ENCODE results near the gene ERI2.

DNA sequence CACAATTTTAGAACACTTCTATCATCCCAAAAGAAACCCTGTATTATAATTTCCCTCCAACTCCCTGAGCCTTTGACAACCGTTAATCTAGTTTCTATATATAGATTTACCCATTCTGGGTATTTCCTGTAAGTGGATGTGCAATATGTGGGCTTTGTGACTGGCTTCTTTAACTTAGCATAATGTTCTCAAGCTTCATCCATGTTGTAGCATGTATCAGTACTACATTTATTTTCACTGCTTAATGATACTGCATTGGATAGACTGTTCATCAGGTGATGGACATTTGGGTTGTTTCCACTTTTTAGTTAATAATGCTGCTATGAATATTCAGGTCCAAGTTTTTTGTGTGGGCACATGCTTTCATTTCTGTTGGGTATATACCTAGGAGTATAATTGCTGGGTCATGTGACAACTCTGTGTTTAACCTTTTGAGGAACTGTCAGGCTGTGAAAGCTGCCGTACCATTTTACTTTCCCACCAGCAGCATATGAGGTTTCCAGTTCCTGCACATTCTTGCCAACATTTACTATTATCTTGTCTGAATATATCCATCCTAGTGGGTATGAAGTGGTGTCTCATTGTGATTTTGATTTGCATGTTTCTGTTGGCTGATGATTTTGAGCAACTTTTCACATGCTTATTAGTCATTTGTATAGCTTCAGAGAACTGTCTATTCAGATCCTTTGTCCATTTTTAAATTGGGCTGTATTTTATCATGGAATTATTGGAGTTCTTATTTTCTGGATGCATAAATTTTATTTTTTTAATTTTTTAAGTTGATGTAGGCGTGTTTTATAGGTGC is 16.5 kb upstream of the ERI2 start:
- TF ChIP-seq ASH2L (IDR thresholded peaks at IDR 0.05; ENCODE audit: insufficient read length, low read depth, low read length) (no peak), NFATC3 (CRISPR knock-in tag; IDR thresholded peaks at IDR 0.05) (no peak), ZNF20 (CRISPR knock-in tag; IDR thresholded peaks at IDR 0.05) (no peak), IKZF1 (IDR thresholded peaks at IDR 0.05) (no peak)
- TF ChIP-seq, protein P1, sequence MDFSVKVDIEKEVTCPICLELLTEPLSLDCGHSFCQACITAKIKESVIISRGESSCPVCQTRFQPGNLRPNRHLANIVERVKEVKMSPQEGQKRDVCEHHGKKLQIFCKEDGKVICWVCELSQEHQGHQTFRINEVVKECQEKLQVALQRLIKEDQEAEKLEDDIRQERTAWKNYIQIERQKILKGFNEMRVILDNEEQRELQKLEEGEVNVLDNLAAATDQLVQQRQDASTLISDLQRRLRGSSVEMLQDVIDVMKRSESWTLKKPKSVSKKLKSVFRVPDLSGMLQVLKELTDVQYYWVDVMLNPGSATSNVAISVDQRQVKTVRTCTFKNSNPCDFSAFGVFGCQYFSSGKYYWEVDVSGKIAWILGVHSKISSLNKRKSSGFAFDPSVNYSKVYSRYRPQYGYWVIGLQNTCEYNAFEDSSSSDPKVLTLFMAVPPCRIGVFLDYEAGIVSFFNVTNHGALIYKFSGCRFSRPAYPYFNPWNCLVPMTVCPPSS (IDR thresholded peaks at IDR 0.05), result no peak
- TF ChIP-seq, protein P2, sequence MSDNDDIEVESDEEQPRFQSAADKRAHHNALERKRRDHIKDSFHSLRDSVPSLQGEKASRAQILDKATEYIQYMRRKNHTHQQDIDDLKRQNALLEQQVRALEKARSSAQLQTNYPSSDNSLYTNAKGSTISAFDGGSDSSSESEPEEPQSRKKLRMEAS (IDR thresholded peaks at IDR 0.05), result no peak

Data from HepG2 (cell line).